Mucosa of stomach (tissue), 1 donor: Measurements from ENCODE around the gene HMCES.

ENCODE experiments used
- H3K27me3 ChIP-seq: one replicate; pipeline ENCODE4 v1.7.0; 2013; ENCODE audit warnings: mild to moderate bottlenecking, low read length; ENCODE audit not compliant: control insufficient read depth, insufficient read depth
- H3K36me3 ChIP-seq: one replicate; pipeline ENCODE4 v1.7.0; 2013; ENCODE audit warnings: low read length; ENCODE audit not compliant: control insufficient read depth, insufficient read depth
- H3K4me1 ChIP-seq: one replicate; pipeline ENCODE4 v1.7.0; 2013; ENCODE audit warnings: mild to moderate bottlenecking, low read length; ENCODE audit not compliant: control insufficient read depth, insufficient read depth
- H3K4me3 ChIP-seq: one replicate; pipeline ENCODE4 v1.7.0; 2013; ENCODE audit warnings: low read length
- H3K9ac ChIP-seq: one replicate; pipeline ENCODE4 v1.7.0; 2013; ENCODE audit warnings: mild to moderate bottlenecking, low read length, moderate library complexity
- H3K9me3 ChIP-seq: one replicate; pipeline ENCODE4 v1.7.0; 2013; ENCODE audit warnings: mild to moderate bottlenecking, low read length, moderate library complexity; ENCODE audit not compliant: control insufficient read depth
- donor health status: Pancreatic carcinoma.

Gene HMCES

DNA sequence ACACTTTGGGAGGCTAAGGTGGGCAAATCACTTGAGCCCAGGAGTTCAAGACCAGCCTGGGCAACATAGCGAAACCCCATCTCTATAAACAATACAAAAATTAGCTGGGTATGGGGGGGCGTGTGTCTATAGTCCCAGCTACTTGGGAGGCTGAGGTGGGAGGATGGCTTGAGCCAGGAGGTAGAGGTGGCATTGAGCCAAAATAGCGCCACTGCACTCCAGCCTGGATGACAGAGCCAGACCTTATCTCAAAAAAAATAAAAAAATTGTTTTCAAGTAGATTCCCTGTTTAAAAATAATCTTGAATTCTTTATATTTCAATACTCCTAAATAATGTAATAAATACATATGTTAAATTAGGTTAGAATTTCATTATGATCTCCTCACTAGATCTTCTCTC lies 9.8 kb downstream of the HMCES start:
- Histone ChIP-seq H3K9me3 (no peaks in the 10 kb centered on the region), H3K36me3 (no peaks in the 10 kb centered on the region), H3K9ac (no peak overlapping the region), H3K27me3 (no peaks in the 10 kb centered on the region), H3K4me3 (no peak overlapping the region), H3K4me1 (no peaks in the 10 kb centered on the region)

DNA sequence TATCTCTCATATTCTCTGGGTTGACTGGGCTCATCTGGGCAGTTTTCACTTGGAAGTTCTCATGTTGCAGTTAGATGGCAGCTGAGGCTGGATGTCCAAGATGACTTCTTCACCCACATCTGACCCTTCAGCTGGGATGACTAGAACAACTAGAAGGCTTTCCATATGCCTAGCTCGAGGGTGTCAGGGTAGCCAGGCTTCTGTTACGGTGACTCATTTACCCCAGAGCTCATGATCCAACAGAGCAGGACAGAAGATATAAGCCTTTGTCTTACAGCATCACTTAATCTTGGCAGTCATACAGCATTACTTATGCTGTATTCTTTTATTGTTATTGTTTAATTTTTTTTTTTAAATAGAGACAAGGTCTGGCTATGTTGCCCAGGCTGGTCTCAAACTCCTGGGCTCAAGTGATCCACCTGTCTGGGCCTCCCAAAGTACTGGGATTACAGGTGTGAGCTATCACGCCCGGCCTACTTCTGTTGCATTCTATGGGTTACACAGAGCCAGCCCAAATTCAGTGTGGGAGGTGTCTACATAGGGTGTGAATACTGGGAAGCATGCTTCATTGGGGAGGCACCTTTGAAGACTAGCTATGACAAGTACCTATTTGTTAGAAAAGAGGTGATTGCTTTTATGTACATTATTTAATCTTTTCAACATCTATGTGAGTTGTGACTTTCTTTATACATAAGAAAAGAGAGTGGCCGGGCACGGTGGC lies 10.7 kb downstream of the HMCES start:
- Histone ChIP-seq H3K9ac (no peak overlapping the region), H3K9me3 (no peaks in the 10 kb centered on the region), H3K4me1 (no peaks in the 10 kb centered on the region), H3K27me3 (no peaks in the 10 kb centered on the region), H3K36me3 (no peaks in the 10 kb centered on the region), H3K4me3 (no peak overlapping the region)

DNA sequence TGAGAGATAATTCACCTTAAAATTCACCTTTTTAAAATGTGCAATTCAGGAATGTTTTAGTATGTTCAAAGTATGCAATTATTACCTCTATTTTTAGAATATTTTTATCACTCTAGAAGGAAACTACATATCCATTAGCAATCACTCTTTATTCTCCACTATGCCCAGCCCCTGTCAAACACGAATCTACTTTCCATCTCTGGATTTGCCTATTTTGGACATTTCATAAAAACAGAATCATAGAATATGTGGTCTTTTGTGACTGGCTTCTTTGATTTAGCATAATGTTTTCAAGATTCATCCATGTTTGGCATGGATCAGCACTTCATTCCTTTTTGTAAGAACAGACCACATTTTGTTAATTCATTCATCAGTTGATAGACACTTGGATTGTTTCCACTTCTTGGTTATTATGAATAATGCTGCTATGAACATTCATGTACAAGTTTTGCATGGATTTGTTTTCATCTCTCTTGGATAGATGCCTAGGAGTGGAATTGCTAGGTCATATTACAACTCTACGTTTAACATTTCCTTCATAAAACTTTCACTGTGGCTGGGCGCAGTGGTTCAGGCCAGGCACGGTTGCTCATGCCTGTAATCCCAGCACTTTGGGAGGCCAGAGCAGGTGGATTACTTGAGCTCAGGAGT lies 12.7 kb downstream of the HMCES start:
- no peaks in the 10 kb centered on the region for H3K36me3 ChIP-seq
- no peaks in the 10 kb centered on the region for H3K4me1 ChIP-seq
- H3K27me3 ChIP-seq: no peaks in the 10 kb centered on the region
- no peaks in the 10 kb centered on the region for H3K9me3 ChIP-seq
- no peak overlapping the region for H3K9ac ChIP-seq
- no peak overlapping the region for H3K4me3 ChIP-seq

- Histone ChIP-seq H3K27me3 (no peaks in the 10 kb centered on the region), H3K4me1 (no peaks in the 10 kb centered on the region), H3K4me3 (no peak overlapping the region), H3K9me3 (no peaks in the 10 kb centered on the region), H3K36me3 (no peaks in the 10 kb centered on the region), H3K9ac (no peak overlapping the region)
These were observed 16.6 kb downstream of the HMCES start for GRCh38 chr3:129295286-129295685.

GRCh38 chr3:129304146-129304961 lies 25.7 kb downstream of the HMCES start:
- H3K36me3 ChIP-seq: no peaks in the 10 kb centered on the region
- H3K9me3 ChIP-seq: no peaks in the 10 kb centered on the region
- peaks cover 10% of the 10 kb centered on the region for H3K4me1 ChIP-seq
- H3K4me3 ChIP-seq: no peak overlapping the region
- no peak overlapping the region for H3K9ac ChIP-seq
- no peaks in the 10 kb centered on the region for H3K27me3 ChIP-seq

- H3K4me3 ChIP-seq: no peak overlapping the region
- H3K4me1 ChIP-seq: peaks cover 10% of the 10 kb centered on the region
- H3K36me3 ChIP-seq: no peaks in the 10 kb centered on the region
- H3K27me3 ChIP-seq: no peaks in the 10 kb centered on the region
- no peak overlapping the region for H3K9ac ChIP-seq
- no peaks in the 10 kb centered on the region for H3K9me3 ChIP-seq
These were observed 26.2 kb downstream of the HMCES start for GRCh38 chr3:129304962-129305222.

DNA sequence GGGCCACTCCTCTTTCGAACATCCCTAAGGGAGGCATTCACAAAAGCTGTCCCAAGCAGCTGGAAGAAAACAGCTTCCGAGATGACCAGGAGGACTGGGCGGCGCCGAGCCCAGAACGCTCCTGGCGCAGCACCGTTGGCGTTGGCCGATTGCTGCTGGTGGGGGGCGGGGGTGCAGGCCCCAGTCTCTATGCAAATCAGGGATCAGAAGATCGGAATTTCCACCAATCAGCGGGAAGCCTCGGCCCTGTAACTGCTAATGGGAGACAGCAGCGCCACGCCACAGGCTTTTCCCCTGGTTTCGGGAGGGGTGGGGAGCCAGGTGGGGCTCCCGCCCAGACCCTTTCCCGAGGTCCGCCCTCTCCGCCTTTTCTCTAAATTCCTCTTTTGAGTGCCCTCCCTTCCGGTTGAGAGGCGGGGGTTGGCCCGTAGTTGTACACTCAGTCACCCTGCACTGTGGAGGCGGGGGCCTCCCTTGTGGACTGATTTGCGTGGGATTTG lies 27.0 kb downstream of the HMCES start:
- H3K9me3 ChIP-seq: no peaks in the 10 kb centered on the region
- H3K4me3 ChIP-seq: no peak overlapping the region
- H3K36me3 ChIP-seq: no peaks in the 10 kb centered on the region
- peak overlapping the region; percentile 41 for H3K9ac ChIP-seq
- H3K4me1 ChIP-seq: peaks cover 10% of the 10 kb centered on the region
- H3K27me3 ChIP-seq: no peaks in the 10 kb centered on the region

GRCh38 chr3:129308636-129309035 lies 30.0 kb downstream of the HMCES start:
- H3K27me3 ChIP-seq: no peaks in the 10 kb centered on the region
- no peak overlapping the region for H3K4me3 ChIP-seq
- no peaks in the 10 kb centered on the region for H3K9me3 ChIP-seq
- H3K4me1 ChIP-seq: peaks cover 15% of the 10 kb centered on the region
- H3K36me3 ChIP-seq: no peaks in the 10 kb centered on the region
- no peak overlapping the region for H3K9ac ChIP-seq

DNA sequence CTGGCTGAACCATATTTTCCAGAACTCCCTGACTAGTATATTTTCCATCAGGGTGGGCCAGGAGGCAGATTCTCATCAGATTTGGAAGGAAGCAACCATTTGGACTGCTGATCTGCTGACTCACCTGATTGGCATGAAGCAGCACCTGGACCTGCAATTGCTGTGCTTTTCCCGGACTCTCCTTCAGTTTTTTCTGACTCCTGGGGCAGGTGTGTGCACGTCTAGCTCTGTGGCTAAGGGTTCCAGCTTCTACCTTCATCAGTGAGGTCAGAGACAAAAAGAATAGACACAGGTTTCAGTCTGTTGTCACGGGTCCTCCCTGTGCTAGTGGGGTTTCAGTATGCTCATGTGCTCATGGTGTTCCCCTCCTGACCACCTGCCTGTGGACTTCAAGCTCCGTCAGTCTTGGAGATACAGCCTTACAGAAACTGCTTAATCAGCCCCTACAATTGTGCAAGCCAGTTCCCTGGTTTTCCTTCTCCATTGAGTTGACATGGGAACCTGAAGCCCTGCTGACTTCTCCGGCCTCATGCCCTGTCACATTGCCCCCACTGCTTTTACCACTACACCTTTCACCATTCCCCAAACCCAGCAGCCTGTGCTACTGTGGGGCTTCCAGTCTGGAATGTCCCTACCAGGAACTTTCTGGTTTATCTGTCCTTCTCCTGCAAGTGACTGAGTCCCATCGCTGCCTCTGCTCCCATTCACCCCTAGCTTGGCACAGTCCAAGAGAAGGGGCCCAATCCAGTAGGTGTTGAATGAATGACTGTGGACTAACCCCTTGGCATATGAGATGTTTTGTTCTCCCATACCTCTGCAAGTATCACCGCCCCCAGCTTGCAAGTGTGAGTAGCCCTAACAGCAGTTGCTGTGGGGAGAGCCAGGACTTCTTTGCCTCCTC lies 31.7 kb downstream of the HMCES start:
- H3K4me3 ChIP-seq: no peak overlapping the region
- H3K4me1 ChIP-seq: peaks cover 18% of the 10 kb centered on the region
- no peaks in the 10 kb centered on the region for H3K36me3 ChIP-seq
- H3K9ac ChIP-seq: no peak overlapping the region
- H3K9me3 ChIP-seq: no peaks in the 10 kb centered on the region
- H3K27me3 ChIP-seq: no peaks in the 10 kb centered on the region

- Histone ChIP-seq H3K36me3 (no peaks in the 10 kb centered on the region), H3K9me3 (no peaks in the 10 kb centered on the region), H3K27me3 (no peaks in the 10 kb centered on the region), H3K4me3 (no peak overlapping the region), H3K9ac (no peak overlapping the region), H3K4me1 (peaks cover 17% of the 10 kb centered on the region)
These were observed 32.6 kb downstream of the HMCES start for GRCh38 chr3:129311054-129311902.

- Histone ChIP-seq H3K36me3 (no peaks in the 10 kb centered on the region), H3K9ac (no peak overlapping the region), H3K4me1 (peaks cover 19% of the 10 kb centered on the region), H3K9me3 (no peaks in the 10 kb centered on the region), H3K4me3 (no peak overlapping the region), H3K27me3 (no peaks in the 10 kb centered on the region)
These were observed 33.5 kb downstream of the HMCES start for GRCh38 chr3:129312021-129312639.
